AG04450 (cell line): Measurements from ENCODE around the gene SORCS2. TPM values are rescaled to one million over a fixed set of nuclear protein-coding genes. Genes with fewer than 3 reads are reported as not detected.

Experiments
- CTCF ChIA-PET: fragments of 300-600, 350-600 bp; formaldehyde crosslinking; extraction: SDS; loops from one replicate; lab custom pipeline; 2022; ENCODE audit warnings: antibody characterized with exemption, inconsistent platforms; lab: Charles Lee
- POLR2A ChIA-PET: fragments of 350-600 bp; formaldehyde crosslinking; extraction: SDS; loops from one replicate; lab custom pipeline; 2021; ENCODE audit warnings: antibody characterized with exemption, inconsistent platforms; lab: Yijun Ruan, JAX
- DNase-seq: peaks from one replicate; pipeline ENCODE4 v3.0.0-alpha.2; 2011; ENCODE audit warnings: low read depth, low spot score
- H3K27ac ChIP-seq: one replicate; pipeline ENCODE4 v1.5.1; 2012; ENCODE audit warnings: low read depth, low read length, control low read depth
- H3K27me3 ChIP-seq: one replicate; pipeline ENCODE4 v1.6.0; 2012; ENCODE audit warnings: low read length; ENCODE audit not compliant: control insufficient read depth, insufficient read depth
- H3K4me3 ChIP-seq: 2 replicates; pipeline ENCODE4 v1.5.1; 2011; ENCODE audit warnings: mild to moderate bottlenecking, low read depth, low read length, control low read depth
- H3K9me3 ChIP-seq: 2 replicates; pipeline ENCODE4 v1.5.1; 2012; ENCODE audit warnings: low read length; ENCODE audit not compliant: control insufficient read depth, insufficient read depth
- CTCF ChIP-seq: IDR thresholded peaks from 2 replicates; pipeline ENCODE4 v1.5.1; 2011; ENCODE audit warnings: low read depth, low read length, control low read depth, inconsistent platforms
- polyA plus RNA-seq: library from polyadenylated mRNA; depleted of rRNA; stranded (reverse); fragments of >200 nt; gene quantifications from 2 replicates; pipeline ENCODE4 v1.2.3, GENCODE V29; 2011

The SORCS2 gene
- polyA plus RNA-seq, 1 experiment = 0.29 TPM

- Histone ChIP-seq H3K4me3 (no peak overlapping the region), H3K27me3 (peaks cover 57% of the 10 kb centered on the region), H3K9me3 (no peaks in the 10 kb centered on the region), H3K27ac (no peak overlapping the region)
- no peak for TF ChIP-seq CTCF
- ChIA-PET POLR2A (no interaction called here), CTCF (no interaction called here)
- DNase-seq = no peak
Measured at GRCh38 chr4:7367864-7368277, 175.5 kb downstream of the SORCS2 start.

- peaks cover 57% of the 10 kb centered on the region for H3K27me3 ChIP-seq
- H3K4me3 ChIP-seq = no peak overlapping the region
- H3K9me3 ChIP-seq = no peaks in the 10 kb centered on the region
- no peak for TF ChIP-seq CTCF
- CTCF ChIA-PET = no interaction called here
- no peak overlapping the region for H3K27ac ChIP-seq
- POLR2A ChIA-PET = no interaction called here
- DNase-seq = no peak
Measured at GRCh38 chr4:7368296-7368695, 176.0 kb downstream of the SORCS2 start.

GRCh38 chr4:7369511-7369910 lies 177.2 kb downstream of the SORCS2 start:
- no peak overlapping the region for H3K27ac ChIP-seq
- no peak for DNase-seq
- peaks cover 53% of the 10 kb centered on the region for H3K27me3 ChIP-seq
- ChIA-PET CTCF (no interaction called here), POLR2A (no interaction called here)
- H3K4me3 ChIP-seq = no peak overlapping the region
- TF ChIP-seq CTCF = no peak
- H3K9me3 ChIP-seq = no peaks in the 10 kb centered on the region

- POLR2A ChIA-PET = no interaction called here
- no peak for DNase-seq
- no peaks in the 10 kb centered on the region for H3K9me3 ChIP-seq
- H3K27me3 ChIP-seq = peaks cover 51% of the 10 kb centered on the region
- no peak overlapping the region for H3K27ac ChIP-seq
- CTCF ChIA-PET = no interaction called here
- no peak overlapping the region for H3K4me3 ChIP-seq
- TF ChIP-seq CTCF = no peak
Measured at GRCh38 chr4:7370038-7370437, 177.7 kb downstream of the SORCS2 start.

GRCh38 chr4:7371210-7371941 lies 179.0 kb downstream of the SORCS2 start:
- no peak for DNase-seq
- Histone ChIP-seq H3K27me3 (peaks cover 41% of the 10 kb centered on the region), H3K4me3 (no peak overlapping the region), H3K27ac (no peak overlapping the region), H3K9me3 (no peaks in the 10 kb centered on the region)
- ChIA-PET CTCF (no interaction called here), POLR2A (no interaction called here)
- no peak for TF ChIP-seq CTCF
